Endothelial cell of umbilical vein (primary cell): Measurements from ENCODE around the gene BHLHA15. TPM values are rescaled to one million over a fixed set of nuclear protein-coding genes. Genes with fewer than 3 reads are reported as not detected.

ENCODE experiments used
- BruUV-seq: library from RNA; stranded (reverse); fragments of 400-500 nt; replicated peaks from 2 replicates; lab custom pipeline; 2021; lab: Mats Ljungman, UMichigan
- CTCF ChIA-PET: fragments of 300-600, 350-600 bp; sonication (Branson Sonifier 250); formaldehyde crosslinking; loops from one replicate; lab custom pipeline; 2021; ENCODE audit warnings: antibody characterized with exemption, inconsistent platforms; lab: Charles Lee
- POLR2A ChIA-PET: fragments of 300-600, 350-600 bp; sonication (Branson Sonifier 250); formaldehyde crosslinking; loops from one replicate; lab custom pipeline; 2021; ENCODE audit warnings: antibody characterized with exemption, inconsistent platforms; lab: Charles Lee
- DNase-seq: peaks from one replicate; pipeline ENCODE4 v3.0.0-alpha.2; 2011; ENCODE audit warnings: low read depth, low spot score
- FAIRE-seq: peaks from 2 replicates; lab custom pipeline; 2011; peaks lifted over from hg19 to GRCh38; lab: Jason Lieb, UNC
- H2AFZ ChIP-seq: 2 replicates; pipeline ENCODE4 v1.6.0; 2012; ENCODE audit warnings: low read depth, low read length, control low read depth, inconsistent platforms
- H3K27ac ChIP-seq: 2 replicates; pipeline ENCODE4 v1.5.1; 2011; ENCODE audit warnings: low read depth, mild to moderate bottlenecking, control low read depth, low read length, moderate library complexity; ENCODE audit not compliant: insufficient read depth
- H3K27me3 ChIP-seq, 2 experiments: 2 replicates each; pipeline versions ENCODE4 v1.6.0 to v1.6.1; 2011; ENCODE audit warnings: low read length in 2 of 2, mixed read lengths in 1 of 2; ENCODE audit not compliant: control insufficient read depth in 2 of 2, insufficient read depth in 2 of 2
- H3K36me3 ChIP-seq, 2 experiments: 2 replicates in 1 of 2; 3 replicates in 1 of 2; pipeline ENCODE4 v1.5.1; 2011; ENCODE audit warnings: low read length in 2 of 2, mild to moderate bottlenecking in 1 of 2, moderate library complexity in 1 of 2; ENCODE audit not compliant: control insufficient read depth in 2 of 2, insufficient read depth in 2 of 2; ENCODE audit errors: extremely low read depth in 1 of 2
- H3K4me1 ChIP-seq: 3 replicates; pipeline ENCODE4 v1.5.1; 2011; ENCODE audit warnings: mild to moderate bottlenecking, low read length; ENCODE audit not compliant: control insufficient read depth, insufficient read depth; ENCODE audit errors: extremely low read depth
- H3K4me2 ChIP-seq: 2 replicates; pipeline ENCODE4 v1.6.1; 2011; ENCODE audit warnings: low read length, control low read depth, mixed read lengths; ENCODE audit not compliant: insufficient read depth
- H3K4me3 ChIP-seq, 3 experiments: fragments of 200-600 bp in 1 of 3; sonication (generic), shearing (Covaris generic) in 1 of 3; replicated peaks in 1 of 3; 2 replicates each; pipeline ENCODE4 v1.5.1; 2011 to 2016; ENCODE audit warnings: control low read depth in 3 of 3, low read length in 3 of 3, mild to moderate bottlenecking in 2 of 3, inconsistent platforms in 1 of 3, low read depth in 1 of 3, moderate library complexity in 1 of 3; ENCODE audit not compliant: insufficient read depth in 1 of 3
- H3K79me2 ChIP-seq: 2 replicates; pipeline ENCODE4 v1.6.0; 2012; ENCODE audit warnings: low read length, inconsistent platforms; ENCODE audit not compliant: control insufficient read depth, insufficient read depth
- H3K9ac ChIP-seq: replicated peaks from 2 replicates; pipeline ENCODE3; 2011; ENCODE audit warnings: low read length, control low read depth; ENCODE audit not compliant: insufficient read depth; ENCODE audit errors: extremely low read depth
- H3K9me1 ChIP-seq: replicated peaks from 3 replicates; pipeline ENCODE4 v1.6.0; 2011; ENCODE audit warnings: mild to moderate bottlenecking, low read length; ENCODE audit not compliant: control insufficient read depth, insufficient read depth; ENCODE audit errors: extremely low read depth
- H3K9me3 ChIP-seq: replicated peaks from 2 replicates; pipeline ENCODE4 v1.5.1; 2012; ENCODE audit warnings: low read length, inconsistent platforms; ENCODE audit not compliant: control insufficient read depth, insufficient read depth
- H4K20me1 ChIP-seq: replicated peaks from 2 replicates; pipeline ENCODE3; 2011; ENCODE audit warnings: mild to moderate bottlenecking, low read length; ENCODE audit not compliant: control insufficient read depth, insufficient read depth; ENCODE audit errors: extremely low read depth
- CTCF ChIP-seq, 2 donors: IDR thresholded peaks; 1 replicate in 1 of 2; 2 replicates in 1 of 2; pipeline ENCODE4 v1.5.1; 2011; ENCODE audit warnings: low read length in 2 of 2, mild to moderate bottlenecking in 2 of 2, moderate library complexity in 2 of 2, control low read depth in 1 of 2, inconsistent platforms in 1 of 2, low read depth in 1 of 2; ENCODE audit not compliant: insufficient read depth in 1 of 2; ENCODE audit errors: extremely low read depth in 1 of 2
- EZH2 ChIP-seq: IDR thresholded peaks from 2 replicates; pipeline ENCODE4 v1.6.1; 2012; ENCODE audit warnings: borderline replicate concordance, low read depth, mild to moderate bottlenecking, moderate library complexity, low read length, inconsistent platforms; ENCODE audit not compliant: severe bottlenecking
- FOS ChIP-seq: IDR thresholded peaks from 2 replicates; pipeline ENCODE4 v1.6.1; 2011; ENCODE audit warnings: mild to moderate bottlenecking, low read length, moderate library complexity, borderline replicate concordance; ENCODE audit not compliant: insufficient read depth
- GATA2 ChIP-seq: IDR thresholded peaks from 2 replicates; pipeline ENCODE4 v1.7.0; 2011; ENCODE audit warnings: low read depth, mild to moderate bottlenecking, moderate library complexity, mixed read lengths, low read length; ENCODE audit not compliant: insufficient read length, insufficient read depth
- JUN ChIP-seq: IDR thresholded peaks from 2 replicates; pipeline ENCODE4 v1.6.1; 2011; ENCODE audit warnings: borderline replicate concordance, low read depth; ENCODE audit not compliant: insufficient read length, insufficient read depth
- MAX ChIP-seq: IDR thresholded peaks from 2 replicates; pipeline ENCODE4 v1.6.1; 2011; ENCODE audit not compliant: insufficient read depth, insufficient read length
- MYC ChIP-seq: IDR thresholded peaks from one replicate; pipeline ENCODE4 v1.6.1; 2011; ENCODE audit warnings: mild to moderate bottlenecking, low read depth, low read length
- POLR2A ChIP-seq: IDR thresholded peaks from 2 replicates; pipeline ENCODE4 v1.6.1; 2012; ENCODE audit warnings: low read depth, mild to moderate bottlenecking, control low read depth, low read length
- POLR2AphosphoS5 ChIP-seq: IDR thresholded peaks from 2 replicates; pipeline ENCODE4 v1.6.1; 2012; ENCODE audit warnings: low read depth, mild to moderate bottlenecking, control low read depth, low read length, moderate library complexity; ENCODE audit not compliant: insufficient read depth
- dilution Hi-C: fragments of 300-500 bp; cut with MboI; formaldehyde crosslinking; loops from one replicate; pipeline ENCODE4 v1.15.0; 2019; ENCODE audit warnings: low sequenced_read_pairs; ENCODE audit not compliant: extremely low pct_ligation_motif_present
- intact Hi-C: fragments of 100-400 bp; cut with micrococcal nuclease; formaldehyde crosslinking; loops from one replicate; pipeline ENCODE4 v1.10.0; 2022
- polyA plus RNA-seq, 4 experiments: library from polyadenylated mRNA; depleted of rRNA in 3 of 4; stranded (reverse) in 3 of 4; unstranded in 1 of 4; fragments of >200 nt; gene quantifications; 2 replicates each; pipeline versions ENCODE4 v1.2.1 to v1.2.3, GENCODE V29; 2011 to 2012; ENCODE audit warnings: missing spikeins in 1 of 4
- total RNA-seq: library from RNA; stranded (reverse); gene quantifications from 2 replicates; pipeline ENCODE4 v1.2.3, GENCODE V29; 2021

Gene BHLHA15
- total and polyA plus RNA-seq, 2 donors (not counting 3 experiments of a cell fraction or from before 2014, with no cell fraction given): 0.81 to 1.2 TPM

- no peaks in the 10 kb centered on the region for H3K4me1 ChIP-seq
- no peaks in the 10 kb centered on the region for H3K79me2 ChIP-seq
- DNase-seq (no peak), FAIRE-seq (no peak)
- intact Hi-C loops: no loop called here
- H3K27me3 ChIP-seq: no peaks in the 10 kb centered on the region
- no peak overlapping the region for H2AFZ ChIP-seq
- TF ChIP-seq EZH2 (no peak), POLR2AphosphoS5 (no peak), MAX (no peak)
- no peak overlapping the region for H3K4me2 ChIP-seq
- H4K20me1 ChIP-seq: no peaks in the 10 kb centered on the region
- ChIA-PET CTCF (interaction anchor here (1.2 to 5.4 kb wide), 5 partner anchors 10 to 157 kb away, joined by 3 to 39 read pairs (median 6); no protein-coding TSS in a partner anchor), POLR2A (no interaction called here)
- no peaks in the 10 kb centered on the region for H3K9me1 ChIP-seq
- dilution Hi-C loops: no loop called here
- no peak overlapping the region for H3K4me3 ChIP-seq
- peaks cover 0 to 7% of the 10 kb centered on the region in 2 experiments for H3K36me3 ChIP-seq
- no peaks in the 10 kb centered on the region for H3K9me3 ChIP-seq
- BruUV-seq: no TSS peak
- no peak overlapping the region for H3K9ac ChIP-seq
- H3K27ac ChIP-seq: no peak overlapping the region
Measured at GRCh38 chr7:98178321-98178720, 32.9 kb upstream of the BHLHA15 start.

GRCh38 chr7:98178762-98179490 is 32.3 kb upstream of the BHLHA15 start:
- Histone ChIP-seq H3K27me3 (no peaks in the 10 kb centered on the region), H3K4me2 (no peak overlapping the region), H3K9me3 (no peaks in the 10 kb centered on the region), H3K9me1 (no peaks in the 10 kb centered on the region), H3K4me1 (no peaks in the 10 kb centered on the region), H3K27ac (no peak overlapping the region), H3K79me2 (no peaks in the 10 kb centered on the region), H3K4me3 (no peak overlapping the region), H3K36me3 (peaks cover 0 to 7% of the 10 kb centered on the region in 2 experiments), H3K9ac (no peak overlapping the region), H2AFZ (no peak overlapping the region), H4K20me1 (no peaks in the 10 kb centered on the region)
- POLR2A ChIA-PET: no interaction called here
- CTCF ChIA-PET: interaction anchor here (0.7 to 5.4 kb wide), 6 partner anchors 10 to 158 kb away, joined by 3 to 39 read pairs (median 6); no protein-coding TSS in a partner anchor
- FAIRE-seq (no peak), DNase-seq (no peak)
- TF ChIP-seq FOS (no peak), JUN (no peak), GATA2 (no peak), MYC (no peak), CTCF (IDR thresholded peaks at IDR 0.05; ENCODE audit: extremely low read depth in 1 of 2, insufficient read depth in 1 of 2, low read depth in 1 of 2, low read length in 2 of 2) (no peak), POLR2AphosphoS5 (no peak), POLR2A (no peak), EZH2 (no peak), MAX (no peak)
- dilution Hi-C loops (no loop called here), intact Hi-C loops (no loop called here)
- BruUV-seq: no TSS peak
